Activated CD4-positive, alpha-beta T cell treated with anti-CD3 and anti-CD28 coated beads for 36 hours (primary cell): ENCODE data around the gene TUNAR. TPM values are rescaled to one million over a fixed set of nuclear protein-coding genes. Genes with fewer than 3 reads are reported as not detected.

Experiments used
- ATAC-seq: fragments of 200-7000 bp; cut with Tn5 transposase; one replicate; pipeline ENCODE4 v1.10.0; 2021; ENCODE audit warnings: mild to moderate bottlenecking, moderate library complexity
- CTCF ChIA-PET: fragments of 350-600 bp; sonication (Branson Sonifier 250); formaldehyde crosslinking; loops from one replicate; lab custom pipeline; 2021; ENCODE audit warnings: antibody characterized with exemption; lab: Charles Lee
- POLR2A ChIA-PET: fragments of 350-600 bp; sonication (Branson Sonifier 250); formaldehyde crosslinking; loops from one replicate; lab custom pipeline; 2021; ENCODE audit warnings: antibody characterized with exemption, inconsistent platforms; lab: Charles Lee
- DNase-seq: peaks from one replicate; pipeline ENCODE4 v3.0.0-alpha.2; 2020
- H3K27ac Mint-ChIP-seq: one replicate; pipeline ENCODE4 v1.8.0; 2021; ENCODE audit warnings: mixed read lengths
- H3K27me3 Mint-ChIP-seq: one replicate; pipeline ENCODE4 v1.8.0; 2021; ENCODE audit warnings: mixed read lengths
- H3K36me3 Mint-ChIP-seq: one replicate; pipeline ENCODE4 v1.8.0; 2021; ENCODE audit warnings: low read depth, mixed read lengths
- H3K4me1 Mint-ChIP-seq: one replicate; pipeline ENCODE4 v1.8.0; 2021; ENCODE audit warnings: mixed read lengths
- H3K4me3 Mint-ChIP-seq: one replicate; pipeline ENCODE4 v1.8.0; 2021; ENCODE audit warnings: mild to moderate bottlenecking, moderate library complexity, mixed read lengths
- H3K9me3 Mint-ChIP-seq: one replicate; pipeline ENCODE4 v1.8.0; 2021; ENCODE audit warnings: low read depth, mixed read lengths
- intact Hi-C, 2 experiments: fragments of 100-400 bp; cut with DNase I in 1 of 2; cut with micrococcal nuclease in 1 of 2; formaldehyde crosslinking; loops; one replicate each; pipeline versions ENCODE4 v1.14.2 to v1.15.1; 2022 to 2024; cut with DNase I, micrococcal nuclease
- total RNA-seq, 2 experiments: library from RNA; stranded (reverse); gene quantifications; one replicate each; pipeline ENCODE4 v1.2.3, GENCODE V29; 2021

The TUNAR gene
- total RNA-seq, 2 experiments from 2014 or later = not detected

DNA sequence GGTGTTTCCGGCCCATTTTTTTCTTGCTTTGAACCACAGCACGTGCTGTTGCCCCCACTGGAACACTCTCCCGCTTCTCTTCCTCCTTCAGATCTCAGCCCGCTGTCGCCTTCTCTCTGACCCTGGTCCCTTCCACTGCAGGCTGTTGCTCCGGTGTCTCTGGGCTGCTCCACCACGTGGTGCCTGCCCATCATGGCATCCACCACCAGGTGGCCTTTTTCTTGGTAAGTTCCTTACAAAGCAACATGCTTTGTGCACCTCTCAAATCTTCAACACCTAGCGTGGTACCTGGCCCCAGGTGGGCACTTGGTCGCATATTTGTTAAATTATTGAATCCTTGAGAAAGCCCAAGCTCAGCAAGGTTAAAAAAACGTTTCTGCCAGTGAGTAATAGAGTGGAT lies 19.1 kb downstream of the TUNAR start:
- H3K4me3 Mint-ChIP-seq = no peak overlapping the region
- peaks cover 13% of the 10 kb centered on the region for H3K27me3 Mint-ChIP-seq
- no peaks in the 10 kb centered on the region for H3K9me3 Mint-ChIP-seq
- CTCF ChIA-PET = interaction anchor here (0.7 to 1.9 kb wide), 5 partner anchors 16 to 448 kb away, joined by 3 to 5 read pairs (median 3); no protein-coding TSS in a partner anchor
- H3K27ac Mint-ChIP-seq = no peak overlapping the region
- intact Hi-C loops = loop anchor here (1.0 to 10.0 kb wide), 2 partner anchors 99 to 379 kb away; no protein-coding TSS in a partner anchor
- no peaks in the 10 kb centered on the region for H3K36me3 Mint-ChIP-seq
- DNase-seq = peak; percentile 53
- no peaks in the 10 kb centered on the region for H3K4me1 Mint-ChIP-seq
- no peak for ATAC-seq
- POLR2A ChIA-PET = no interaction called here

GRCh38 chr14:95896498-95897135 lies 20.0 kb downstream of the TUNAR start:
- ATAC-seq (no peak), DNase-seq (no peak)
- POLR2A ChIA-PET = no interaction called here
- CTCF ChIA-PET = interaction anchor here (0.7 to 1.9 kb wide), 4 partner anchors 16 to 98 kb away, joined by 3 to 5 read pairs (median 3); no protein-coding TSS in a partner anchor
- Mint-ChIP-seq H3K36me3 (no peaks in the 10 kb centered on the region), H3K4me3 (no peak overlapping the region), H3K9me3 (no peaks in the 10 kb centered on the region), H3K27me3 (peaks cover 13% of the 10 kb centered on the region), H3K4me1 (no peaks in the 10 kb centered on the region), H3K27ac (no peak overlapping the region)
- intact Hi-C loops = loop anchor here in 1 of 2 experiments (10.0 kb wide), 1 partner anchor 378 kb away; no protein-coding TSS in a partner anchor

DNA sequence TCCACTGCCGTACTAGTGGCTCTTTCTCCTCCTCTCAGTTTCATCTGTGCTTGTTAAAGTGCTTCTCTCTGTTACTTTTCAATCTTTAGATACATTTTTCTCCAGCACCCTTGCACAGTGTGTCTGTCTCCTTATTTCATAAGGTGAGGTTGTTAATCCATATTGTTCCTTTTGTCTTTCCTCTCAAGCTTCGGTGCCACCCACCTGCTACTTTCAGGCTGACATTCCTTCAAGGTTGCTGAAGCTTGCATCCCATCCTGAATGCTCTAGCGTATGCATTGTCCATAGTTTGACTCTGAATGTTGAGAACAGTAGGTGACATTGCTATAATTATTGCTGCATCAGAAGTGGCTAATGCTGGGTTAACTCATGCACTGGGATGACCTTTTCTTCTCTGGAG lies 20.6 kb downstream of the TUNAR start:
- no peak overlapping the region for H3K4me3 Mint-ChIP-seq

DNA sequence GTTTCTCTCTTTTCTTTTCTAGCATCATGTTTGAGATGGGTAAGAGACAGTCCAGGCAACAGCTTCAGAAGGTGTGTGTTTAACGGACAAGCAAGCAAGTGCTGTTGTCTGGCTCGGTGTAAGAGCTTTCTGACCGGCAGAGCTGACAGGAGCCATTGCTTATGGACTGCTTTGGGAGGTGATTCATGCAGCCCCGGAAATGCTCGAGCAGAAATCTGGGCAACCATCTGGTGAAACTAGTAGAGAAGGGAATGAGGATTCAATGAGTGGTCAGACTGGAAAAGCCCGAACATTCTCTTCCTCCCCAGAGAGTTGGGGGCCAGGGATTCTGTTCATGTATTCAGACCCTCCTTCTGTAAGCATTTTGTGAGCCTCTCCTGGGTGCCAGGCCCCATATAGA lies 24.4 kb downstream of the TUNAR start:
- Mint-ChIP-seq H3K27ac (no peak overlapping the region), H3K4me1 (no peaks in the 10 kb centered on the region), H3K9me3 (no peaks in the 10 kb centered on the region), H3K4me3 (no peak overlapping the region), H3K27me3 (peaks cover 21% of the 10 kb centered on the region), H3K36me3 (no peaks in the 10 kb centered on the region)
- ATAC-seq = no peak
- no peak for DNase-seq
- intact Hi-C loops = no loop called here
- ChIA-PET POLR2A (no interaction called here), CTCF (interaction anchor here (0.8 kb wide), 1 partner anchor 8 kb away, joined by 3 read pairs; no protein-coding TSS in a partner anchor)

More for the DNA sequence above, 20.6 kb downstream of the TUNAR start:
- Mint-ChIP-seq H3K36me3 (no peaks in the 10 kb centered on the region), H3K27me3 (peaks cover 16% of the 10 kb centered on the region), H3K27ac (no peak overlapping the region), H3K9me3 (no peaks in the 10 kb centered on the region), H3K4me1 (no peaks in the 10 kb centered on the region)
- ChIA-PET CTCF (no interaction called here), POLR2A (no interaction called here)
- ATAC-seq = no peak
- DNase-seq = no peak
- intact Hi-C loops = loop anchor here in 1 of 2 experiments (10.0 kb wide), 1 partner anchor 378 kb away; no protein-coding TSS in a partner anchor

GRCh38 chr14:95902273-95902826 lies 25.7 kb downstream of the TUNAR start:
- H3K4me1 Mint-ChIP-seq = no peaks in the 10 kb centered on the region
- POLR2A ChIA-PET = interaction anchor here (0.7 kb wide), 1 partner anchor 11 kb away, joined by 4 read pairs; no protein-coding TSS in a partner anchor
- ATAC-seq (no peak), DNase-seq (no peak)
- no peaks in the 10 kb centered on the region for H3K36me3 Mint-ChIP-seq
- intact Hi-C loops = no loop called here
- H3K4me3 Mint-ChIP-seq = no peak overlapping the region
- CTCF ChIA-PET = no interaction called here
- H3K9me3 Mint-ChIP-seq = no peaks in the 10 kb centered on the region
- H3K27ac Mint-ChIP-seq = no peak overlapping the region
- H3K27me3 Mint-ChIP-seq = peaks cover 21% of the 10 kb centered on the region

DNA sequence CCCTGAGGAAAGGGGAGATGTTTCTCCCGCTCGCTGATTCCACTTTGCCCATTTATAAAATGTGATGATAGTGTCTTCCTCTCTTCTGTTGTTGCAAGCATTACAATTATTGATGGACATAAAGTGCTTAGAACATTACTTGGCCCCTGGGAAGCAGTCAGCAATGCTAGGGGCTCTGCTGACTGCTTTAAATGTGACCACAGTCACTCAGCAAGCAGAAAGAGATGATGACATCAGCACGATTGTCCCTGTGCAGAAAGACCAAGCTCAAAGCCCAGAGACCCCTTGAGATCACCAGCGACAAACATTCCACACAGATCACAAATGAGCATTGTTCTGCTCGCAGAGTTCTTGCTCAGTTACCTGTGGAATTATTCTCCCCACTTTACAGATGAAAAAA lies 26.5 kb downstream of the TUNAR start:
- Mint-ChIP-seq H3K36me3 (no peaks in the 10 kb centered on the region), H3K27me3 (peaks cover 15% of the 10 kb centered on the region), H3K4me1 (no peaks in the 10 kb centered on the region), H3K9me3 (no peaks in the 10 kb centered on the region), H3K27ac (no peak overlapping the region), H3K4me3 (no peak overlapping the region)
- no peak for ATAC-seq
- POLR2A ChIA-PET = no interaction called here
- CTCF ChIA-PET = no interaction called here
- no peak for DNase-seq
- intact Hi-C loops = no loop called here

DNA sequence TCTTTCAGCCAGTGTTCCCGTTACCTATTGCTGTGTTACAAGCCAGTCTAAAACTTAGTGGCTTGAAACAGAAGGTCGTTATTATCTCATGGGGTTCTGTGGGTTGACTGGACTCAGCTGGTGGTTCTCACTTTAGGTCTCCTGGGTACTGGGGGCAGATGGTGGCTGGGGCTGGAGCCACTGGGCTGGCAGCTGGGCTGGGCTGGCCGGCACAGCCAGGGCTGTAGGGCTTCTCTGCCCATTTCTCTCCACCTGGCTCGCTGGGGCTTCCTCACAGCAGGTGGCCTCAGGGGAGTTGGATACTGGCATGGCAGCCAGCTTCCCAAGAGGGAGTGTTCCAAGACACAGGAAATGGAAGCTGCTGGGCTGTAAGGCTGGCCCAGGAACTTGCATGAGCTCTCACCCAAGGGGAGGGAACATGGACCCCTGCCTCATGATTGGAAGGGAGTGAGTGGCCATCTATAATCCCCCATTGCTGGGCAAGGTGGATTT lies 27.0 kb downstream of the TUNAR start:
- no peak for DNase-seq
- Mint-ChIP-seq H3K9me3 (no peaks in the 10 kb centered on the region), H3K36me3 (no peaks in the 10 kb centered on the region), H3K27me3 (peaks cover 15% of the 10 kb centered on the region), H3K4me1 (no peaks in the 10 kb centered on the region), H3K27ac (no peak overlapping the region), H3K4me3 (no peak overlapping the region)
- POLR2A ChIA-PET = no interaction called here
- ATAC-seq = no peak
- intact Hi-C loops = no loop called here
- CTCF ChIA-PET = no interaction called here

- H3K4me1 Mint-ChIP-seq = no peaks in the 10 kb centered on the region
- DNase-seq (no peak), ATAC-seq (no peak)
- ChIA-PET POLR2A (no interaction called here), CTCF (no interaction called here)
- H3K9me3 Mint-ChIP-seq = no peaks in the 10 kb centered on the region
- intact Hi-C loops = no loop called here
- H3K27me3 Mint-ChIP-seq = peaks cover 17% of the 10 kb centered on the region
- H3K36me3 Mint-ChIP-seq = no peaks in the 10 kb centered on the region
- no peak overlapping the region for H3K4me3 Mint-ChIP-seq
- no peak overlapping the region for H3K27ac Mint-ChIP-seq
Observed at GRCh38 chr14:95906591-95906990, 30.0 kb downstream of the TUNAR start.

GRCh38 chr14:95910628-95911027 lies 34.0 kb downstream of the TUNAR start:
- ATAC-seq = no peak
- Mint-ChIP-seq H3K27me3 (peaks cover 13% of the 10 kb centered on the region), H3K36me3 (no peaks in the 10 kb centered on the region), H3K9me3 (no peaks in the 10 kb centered on the region), H3K27ac (no peak overlapping the region), H3K4me3 (no peak overlapping the region), H3K4me1 (no peaks in the 10 kb centered on the region)
- no peak for DNase-seq
- intact Hi-C loops = no loop called here
- CTCF ChIA-PET = interaction anchor here (0.6 to 1.1 kb wide), 2 partner anchors 11 to 29 kb away, joined by 3 read pairs; no protein-coding TSS in a partner anchor
- POLR2A ChIA-PET = no interaction called here

- intact Hi-C loops = no loop called here
- no peak overlapping the region for H3K27ac Mint-ChIP-seq
- ATAC-seq = no peak
- no peaks in the 10 kb centered on the region for H3K36me3 Mint-ChIP-seq
- no peak overlapping the region for H3K4me3 Mint-ChIP-seq
- H3K27me3 Mint-ChIP-seq = peaks cover 13% of the 10 kb centered on the region
- DNase-seq = no peak
- H3K9me3 Mint-ChIP-seq = no peaks in the 10 kb centered on the region
- ChIA-PET POLR2A (no interaction called here), CTCF (interaction anchor here (1.1 kb wide), 1 partner anchor 12 kb away, joined by 3 read pairs; no protein-coding TSS in a partner anchor)
- H3K4me1 Mint-ChIP-seq = no peaks in the 10 kb centered on the region
Observed at GRCh38 chr14:95911456-95911855, 34.8 kb downstream of the TUNAR start.

GRCh38 chr14:95915330-95915729 lies 38.7 kb downstream of the TUNAR start:
- ChIA-PET CTCF (interaction anchor here (0.7 kb wide), 1 partner anchor 20 kb away, joined by 3 read pairs; no protein-coding TSS in a partner anchor), POLR2A (no interaction called here)
- Mint-ChIP-seq H3K27ac (no peak overlapping the region), H3K4me1 (no peaks in the 10 kb centered on the region), H3K9me3 (no peaks in the 10 kb centered on the region), H3K4me3 (no peak overlapping the region), H3K36me3 (no peaks in the 10 kb centered on the region), H3K27me3 (peaks cover 22% of the 10 kb centered on the region)
- DNase-seq (no peak), ATAC-seq (no peak)
- intact Hi-C loops = no loop called here
